Ectodermal cell (in vitro differentiated cells): ENCODE results near the gene CLCN1.
A peak's percentile ranks its signal among the peaks of the same experiment; 100 is the strongest.

Source experiments
- H3K27ac ChIP-seq: 2 replicates; pipeline ENCODE4 v1.7.0; 2013; ENCODE audit warnings: mild to moderate bottlenecking, low read depth, low read length; ENCODE audit not compliant: insufficient read depth, poor library complexity, severe bottlenecking
- H3K27me3 ChIP-seq: 2 replicates; pipeline ENCODE4 v1.7.0; 2013; ENCODE audit warnings: mild to moderate bottlenecking, low read length; ENCODE audit not compliant: insufficient read depth, control insufficient read depth, poor library complexity, severe bottlenecking
- H3K36me3 ChIP-seq: one replicate; pipeline ENCODE4 v1.7.0; 2013; ENCODE audit warnings: low read length; ENCODE audit not compliant: control insufficient read depth, insufficient read depth
- H3K4me1 ChIP-seq: one replicate; pipeline ENCODE4 v1.7.0; 2013; ENCODE audit warnings: low read length; ENCODE audit not compliant: control insufficient read depth, insufficient read depth
- H3K4me3 ChIP-seq: 2 replicates; pipeline ENCODE4 v1.7.0; 2013; ENCODE audit warnings: low read depth, low read length, control low read depth; ENCODE audit not compliant: insufficient read depth
- H3K9me3 ChIP-seq: 2 replicates; pipeline ENCODE4 v1.7.0; 2013; ENCODE audit warnings: mild to moderate bottlenecking, low read length, moderate library complexity; ENCODE audit not compliant: control insufficient read depth
- WGBS, 2 experiments: methylation state at CpG; one replicate each; pipeline ENCODE4 v1.1.7; 2013; ENCODE audit warnings: missing lambda C conversion rate in 2 of 2; 5-methylcytosine and 5-hydroxymethylcytosine counted together

The CLCN1 gene

GRCh38 chr7:143327903-143328302 is 12.0 kb downstream of the CLCN1 start:
- Histone ChIP-seq H3K4me3 (no peak overlapping the region), H3K36me3 (no peaks in the 10 kb centered on the region), H3K9me3 (no peaks in the 10 kb centered on the region), H3K27me3 (no peaks in the 10 kb centered on the region), H3K4me1 (peaks cover 4% of the 10 kb centered on the region), H3K27ac (no peak overlapping the region)
- 96 to 97% methylated on average over 5 of the region's 5 CpGs for WGBS, 2 experiments

GRCh38 chr7:143329471-143330170 is 13.7 kb downstream of the CLCN1 start:
- 90 to 93% methylated on average over 7 to 8 of the region's 10 CpGs for WGBS, 2 experiments
- Histone ChIP-seq H3K27ac (no peak overlapping the region), H3K4me3 (no peak overlapping the region), H3K9me3 (no peaks in the 10 kb centered on the region), H3K4me1 (no peaks in the 10 kb centered on the region), H3K36me3 (no peaks in the 10 kb centered on the region), H3K27me3 (no peaks in the 10 kb centered on the region)

- H3K4me3 ChIP-seq: no peak overlapping the region
- no peak overlapping the region for H3K27ac ChIP-seq
- no peaks in the 10 kb centered on the region for H3K36me3 ChIP-seq
- no peaks in the 10 kb centered on the region for H3K9me3 ChIP-seq
- H3K4me1 ChIP-seq: no peaks in the 10 kb centered on the region
- WGBS, 2 experiments: 92 to 97% methylated on average over 8 of the region's 8 CpGs
- H3K27me3 ChIP-seq: no peaks in the 10 kb centered on the region
These were observed 15.4 kb downstream of the CLCN1 start for GRCh38 chr7:143331179-143331801.

GRCh38 chr7:143334244-143334643 is 18.3 kb downstream of the CLCN1 start:
- Histone ChIP-seq H3K27me3 (no peaks in the 10 kb centered on the region), H3K4me3 (no peak overlapping the region), H3K9me3 (no peaks in the 10 kb centered on the region), H3K27ac (no peak overlapping the region), H3K36me3 (no peaks in the 10 kb centered on the region), H3K4me1 (no peaks in the 10 kb centered on the region)
- 67% methylated on average over 1 of the region's 1 CpG; no CpG with 5 or more reads in 1 of the 2 experiments for WGBS, 2 experiments

- H3K27me3 ChIP-seq: no peaks in the 10 kb centered on the region
- no peak overlapping the region for H3K4me3 ChIP-seq
- 94 to 95% methylated on average over 3 of the region's 3 CpGs for WGBS, 2 experiments
- no peaks in the 10 kb centered on the region for H3K4me1 ChIP-seq
- H3K9me3 ChIP-seq: no peaks in the 10 kb centered on the region
- no peak overlapping the region for H3K27ac ChIP-seq
- no peaks in the 10 kb centered on the region for H3K36me3 ChIP-seq
These were observed 21.3 kb downstream of the CLCN1 start for GRCh38 chr7:143337216-143337615.

- WGBS, 2 experiments: 94 to 96% methylated on average over 8 of the region's 8 CpGs
- H3K4me3 ChIP-seq: no peak overlapping the region
- no peaks in the 10 kb centered on the region for H3K36me3 ChIP-seq
- peaks cover 22% of the 10 kb centered on the region for H3K27me3 ChIP-seq
- no peaks in the 10 kb centered on the region for H3K9me3 ChIP-seq
- no peaks in the 10 kb centered on the region for H3K4me1 ChIP-seq
- no peak overlapping the region for H3K27ac ChIP-seq
These were observed 25.9 kb downstream of the CLCN1 start for GRCh38 chr7:143341842-143342241.

GRCh38 chr7:143343596-143343995 is 27.7 kb downstream of the CLCN1 start:
- Histone ChIP-seq H3K4me1 (no peaks in the 10 kb centered on the region), H3K27me3 (peaks cover 23% of the 10 kb centered on the region), H3K27ac (no peak overlapping the region), H3K36me3 (no peaks in the 10 kb centered on the region), H3K4me3 (no peak overlapping the region), H3K9me3 (no peaks in the 10 kb centered on the region)
- 85 to 88% methylated on average over 3 of the region's 3 CpGs for WGBS, 2 experiments

GRCh38 chr7:143345428-143345900 is 29.6 kb downstream of the CLCN1 start:
- H3K9me3 ChIP-seq: no peaks in the 10 kb centered on the region
- 3 to 4% methylated on average over 35 of the region's 35 CpGs for WGBS, 2 experiments
- H3K4me1 ChIP-seq: no peaks in the 10 kb centered on the region
- no peak overlapping the region for H3K27ac ChIP-seq
- peaks cover 23% of the 10 kb centered on the region for H3K27me3 ChIP-seq
- peak overlapping the region; percentile 27 for H3K4me3 ChIP-seq
- H3K36me3 ChIP-seq: no peaks in the 10 kb centered on the region

- Histone ChIP-seq H3K4me3 (no peak overlapping the region), H3K9me3 (no peaks in the 10 kb centered on the region), H3K36me3 (no peaks in the 10 kb centered on the region), H3K27ac (no peak overlapping the region), H3K27me3 (peaks cover 23% of the 10 kb centered on the region), H3K4me1 (no peaks in the 10 kb centered on the region)
- WGBS, 2 experiments: 86 to 89% methylated on average over 4 of the region's 4 CpGs
These were observed 30.1 kb downstream of the CLCN1 start for GRCh38 chr7:143346018-143346417.

GRCh38 chr7:143347950-143348349 is 32.0 kb downstream of the CLCN1 start:
- H3K9me3 ChIP-seq: no peaks in the 10 kb centered on the region
- H3K27ac ChIP-seq: no peak overlapping the region
- 67 to 76% methylated on average over 3 to 5 of the region's 5 CpGs for WGBS, 2 experiments

More at GRCh38 chr7:143347950-143348349, 32.0 kb downstream of the CLCN1 start:
- H3K27me3 ChIP-seq: peaks cover 23% of the 10 kb centered on the region
- no peaks in the 10 kb centered on the region for H3K36me3 ChIP-seq
- H3K4me3 ChIP-seq: no peak overlapping the region
- peaks cover 11% of the 10 kb centered on the region for H3K4me1 ChIP-seq
